ENCODE data around the gene VTI1B.

The VTI1B gene

GRCh38 chr14:67695394-67695949 lies 21.0 kb upstream of the VTI1B start, which contains the start of gene RDH11:
Gene RDH11, minus strand, starts transcription at chr14:67695764. Its CDS starts 61 bp downstream, at chr14:67695703.
- DNase-seq (peak; percentile 77 to 86), ATAC-seq (peak; percentile 96)
- Mint-ChIP-seq H3K27me3 (no peaks in the 10 kb centered on the region), H3K4me3 (peak within 1 kb of the TSS; percentile 88), H3K9me3 (no peaks in the 10 kb centered on the region), H3K4me1 (peaks cover 27% of the 10 kb centered on the region), H3K27ac (peak within 1 kb of the TSS; percentile 84 to 96)

GRCh38 chr14:67694791-67695393 lies 20.5 kb upstream of the VTI1B start:
- Mint-ChIP-seq H3K27me3 (no peaks in the 10 kb centered on the region), H3K27ac (peak overlapping the region; percentile 84 to 96), H3K4me1 (peaks cover 33% of the 10 kb centered on the region), H3K4me3 (peak overlapping the region; percentile 88), H3K9me3 (no peaks in the 10 kb centered on the region)
- ATAC-seq (peak; percentile 89), DNase-seq (peak; percentile 63 to 73)

GRCh38 chr14:67690011-67690410 lies 15.6 kb upstream of the VTI1B start:
- H3K27ac Mint-ChIP-seq, result no peak overlapping the region
- no peak for ATAC-seq

GRCh38 chr14:67683842-67684241 lies 9.4 kb upstream of the VTI1B start:
- DNase-seq (no peak), ATAC-seq (no peak)
- Mint-ChIP-seq H3K27ac (no peak overlapping the region), H3K27me3 (no peaks in the 10 kb centered on the region), H3K4me1 (peaks cover 36% of the 10 kb centered on the region), H3K9me3 (no peaks in the 10 kb centered on the region), H3K4me3 (no peak overlapping the region)

More at GRCh38 chr14:67690011-67690410, 15.6 kb upstream of the VTI1B start:
- DNase-seq, result no peak
- no peaks in the 10 kb centered on the region for H3K9me3 Mint-ChIP-seq
- H3K4me1 Mint-ChIP-seq, result peaks cover 31% of the 10 kb centered on the region
- no peak overlapping the region for H3K4me3 Mint-ChIP-seq
- no peaks in the 10 kb centered on the region for H3K27me3 Mint-ChIP-seq

- Mint-ChIP-seq H3K4me1 (peaks cover 36% of the 10 kb centered on the region), H3K27me3 (no peaks in the 10 kb centered on the region), H3K4me3 (no peak overlapping the region), H3K9me3 (no peaks in the 10 kb centered on the region), H3K27ac (peak overlapping the region; percentile 67 to 80)
- ATAC-seq, result no peak
- DNase-seq, result no peak
Observed at GRCh38 chr14:67680941-67681340, 6.5 kb upstream of the VTI1B start.

- Mint-ChIP-seq H3K27ac (no peak overlapping the region), H3K4me1 (peaks cover 39% of the 10 kb centered on the region), H3K9me3 (no peaks in the 10 kb centered on the region), H3K4me3 (no peak overlapping the region), H3K27me3 (no peaks in the 10 kb centered on the region)
- ATAC-seq (peak; percentile 100), DNase-seq (peak; percentile 12 to 41)
Observed at GRCh38 chr14:67680121-67680602, 5.7 kb upstream of the VTI1B start.

- Mint-ChIP-seq H3K9me3 (no peaks in the 10 kb centered on the region), H3K27me3 (no peaks in the 10 kb centered on the region), H3K4me1 (peaks cover 31% of the 10 kb centered on the region), H3K4me3 (no peak overlapping the region), H3K27ac (no peak overlapping the region)
- no peak for ATAC-seq
- DNase-seq, result no peak
Observed at GRCh38 chr14:67679006-67679405, 4.6 kb upstream of the VTI1B start.

- peaks cover 35% of the 10 kb centered on the region for H3K4me1 Mint-ChIP-seq
- H3K27ac Mint-ChIP-seq, result peak overlapping the region; percentile 93 to 99
- H3K9me3 Mint-ChIP-seq, result no peaks in the 10 kb centered on the region
- no peaks in the 10 kb centered on the region for H3K27me3 Mint-ChIP-seq
- no peak for ATAC-seq
- H3K4me3 Mint-ChIP-seq, result peak overlapping the region; percentile 87 to 98
- no peak for DNase-seq
Observed at GRCh38 chr14:67675219-67675582, 769 bp upstream of the VTI1B start.

- peak in 1 of 2 donors; percentile 33 for DNase-seq
Observed at GRCh38 chr14:67674139-67674479, 323 bp downstream of the VTI1B start.

GRCh38 chr14:67673451-67673850 lies 981 bp downstream of the VTI1B start:
- no peak for DNase-seq
- Mint-ChIP-seq H3K4me1 (peaks cover 43% of the 10 kb centered on the region), H3K9me3 (no peaks in the 10 kb centered on the region), H3K27me3 (no peaks in the 10 kb centered on the region), H3K27ac (peak overlapping the region; percentile 80 to 99), H3K4me3 (peak overlapping the region; percentile 87 to 98)
- ATAC-seq, result no peak

More at GRCh38 chr14:67674139-67674479, 323 bp downstream of the VTI1B start:
- H3K27me3 Mint-ChIP-seq, result no peaks in the 10 kb centered on the region
- ATAC-seq, result peak; percentile 54
- H3K9me3 Mint-ChIP-seq, result no peaks in the 10 kb centered on the region
- H3K4me1 Mint-ChIP-seq, result peaks cover 36% of the 10 kb centered on the region
- peak overlapping the region; percentile 96 to 99 for H3K27ac Mint-ChIP-seq
- H3K4me3 Mint-ChIP-seq, result peak overlapping the region; percentile 87 to 98

- H3K27me3 Mint-ChIP-seq, result no peaks in the 10 kb centered on the region
- H3K4me3 Mint-ChIP-seq, result peak overlapping the region in 1 of 2 donors; percentile 47
- H3K4me1 Mint-ChIP-seq, result peaks cover 60% of the 10 kb centered on the region
- H3K9me3 Mint-ChIP-seq, result no peaks in the 10 kb centered on the region
- ATAC-seq (peak; percentile 92), DNase-seq (peak in 1 of 2 donors; percentile 26)
- H3K27ac Mint-ChIP-seq, result no peak overlapping the region
Observed at GRCh38 chr14:67668559-67668958, 5.9 kb downstream of the VTI1B start.

GRCh38 chr14:67666750-67667449 lies 7.5 kb downstream of the VTI1B start:
- peak overlapping the region in 1 of 2 donors; percentile 1 for H3K4me3 Mint-ChIP-seq
- no peaks in the 10 kb centered on the region for H3K27me3 Mint-ChIP-seq
- no peaks in the 10 kb centered on the region for H3K9me3 Mint-ChIP-seq
- DNase-seq (peak; percentile 19 to 32), ATAC-seq (peak; percentile 77)
- H3K4me1 Mint-ChIP-seq, result peaks cover 48% of the 10 kb centered on the region
- peak overlapping the region in 1 of 2 donors; percentile 37 for H3K27ac Mint-ChIP-seq

GRCh38 chr14:67665868-67666267 lies 8.6 kb downstream of the VTI1B start:
- DNase-seq, result no peak
- Mint-ChIP-seq H3K4me1 (peaks cover 39% of the 10 kb centered on the region), H3K9me3 (no peaks in the 10 kb centered on the region), H3K27me3 (no peaks in the 10 kb centered on the region), H3K27ac (peak overlapping the region; percentile 19 to 87), H3K4me3 (no peak overlapping the region)
- no peak for ATAC-seq

- no peaks in the 10 kb centered on the region for H3K9me3 Mint-ChIP-seq
- peaks cover 29% of the 10 kb centered on the region for H3K4me1 Mint-ChIP-seq
- no peak for DNase-seq
- no peak overlapping the region for H3K27ac Mint-ChIP-seq
- ATAC-seq, result no peak
- H3K27me3 Mint-ChIP-seq, result no peaks in the 10 kb centered on the region
- H3K4me3 Mint-ChIP-seq, result no peak overlapping the region
Observed at GRCh38 chr14:67663633-67664032, 10.8 kb downstream of the VTI1B start.

GRCh38 chr14:67653651-67654280 lies 20.7 kb downstream of the VTI1B start:
- H3K27ac Mint-ChIP-seq, result peak overlapping the region in 1 of 2 donors; percentile 61
- no peaks in the 10 kb centered on the region for H3K27me3 Mint-ChIP-seq
- DNase-seq (no peak), ATAC-seq (no peak)
- H3K9me3 Mint-ChIP-seq, result no peaks in the 10 kb centered on the region
- no peaks in the 10 kb centered on the region for H3K4me1 Mint-ChIP-seq
- H3K4me3 Mint-ChIP-seq, result no peak overlapping the region

GRCh38 chr14:67652189-67652588 lies 22.2 kb downstream of the VTI1B start:
- Mint-ChIP-seq H3K4me3 (no peak overlapping the region), H3K27me3 (no peaks in the 10 kb centered on the region), H3K9me3 (no peaks in the 10 kb centered on the region), H3K27ac (no peak overlapping the region), H3K4me1 (no peaks in the 10 kb centered on the region)
- DNase-seq (no peak), ATAC-seq (no peak)

All from stimulated activated naive CD8-positive, alpha-beta T cell treated with anti-CD3 and anti-CD28 coated beads, Interleukin-15, amount 100 ng/mL, for 72 hours (primary cell).